Activated CD4-positive, alpha-beta T cell treated with anti-CD3 and anti-CD28 coated beads, Interleukin-2, amount 50 U/mL, for 1 hour (primary cell): ENCODE results near the gene LGALSL.

ENCODE experiments used
- DNase-seq: peaks from one replicate; pipeline ENCODE4 v3.0.0-alpha.2; 2020

Gene LGALSL

DNA sequence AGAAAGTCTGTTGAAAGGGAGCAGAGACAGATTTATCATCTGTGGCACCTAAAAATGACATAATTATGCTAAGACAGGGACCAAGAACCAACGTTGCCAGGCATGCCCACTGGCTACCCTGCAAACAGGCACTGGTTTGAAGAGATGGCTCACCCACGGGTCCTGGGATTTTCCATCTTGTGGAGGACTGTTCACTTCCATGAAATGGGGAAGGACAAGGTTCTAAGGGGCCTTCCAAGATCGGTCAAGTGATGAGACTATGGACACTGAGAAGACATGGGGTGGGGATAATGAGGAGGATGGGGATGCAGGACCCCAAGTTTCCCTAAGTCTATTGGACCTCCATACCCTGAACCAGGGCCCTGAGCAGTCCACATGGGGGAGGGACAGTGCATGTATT lies 18.9 kb downstream of the LGALSL start:
- DNase-seq, result no peak

DNA sequence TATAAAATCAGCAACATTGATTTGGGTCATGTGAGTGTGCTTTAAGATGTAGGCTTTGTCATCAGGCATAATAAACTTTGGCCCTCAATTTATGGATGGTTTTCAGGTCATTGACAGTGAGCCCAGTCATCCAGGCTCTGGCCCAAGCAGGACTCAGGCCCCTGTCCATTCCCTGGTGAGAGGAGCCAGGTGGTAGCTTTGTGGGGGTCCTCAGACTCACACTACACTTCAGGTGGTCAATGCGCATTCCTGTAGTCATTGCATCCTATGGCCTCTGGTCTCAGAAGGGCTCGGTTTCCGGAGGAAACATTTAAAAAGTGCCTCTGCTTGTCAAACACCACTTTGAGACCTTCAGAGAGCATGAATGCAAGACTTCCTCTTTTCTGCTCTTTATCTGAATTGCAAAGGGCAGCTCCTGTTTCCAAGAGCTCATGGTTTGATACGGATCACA lies 20.2 kb downstream of the LGALSL start:
- DNase-seq, result no peak

- DNase-seq, result no peak
Observed at GRCh38 chr2:64474636-64475035, 20.7 kb downstream of the LGALSL start.

DNA sequence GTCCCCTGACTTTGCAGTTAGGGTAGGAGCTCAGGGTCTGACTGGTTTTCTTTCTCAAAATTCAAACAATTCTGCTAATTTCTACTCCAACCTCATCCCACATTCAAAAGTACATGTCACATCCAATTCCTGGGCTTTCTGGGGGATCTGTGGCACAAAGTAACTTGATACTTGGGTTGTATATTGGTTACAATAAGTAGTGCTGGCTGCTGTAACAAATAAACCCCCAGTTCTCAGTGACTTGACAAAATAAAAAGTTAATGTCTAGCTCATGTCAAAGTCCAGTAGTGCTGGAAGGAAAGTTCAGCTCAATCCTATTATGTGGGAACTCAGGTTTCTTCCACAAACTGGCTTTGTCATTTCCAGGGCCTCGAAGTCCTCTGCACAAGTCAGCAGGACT lies 23.1 kb downstream of the LGALSL start:
- no peak for DNase-seq

DNA sequence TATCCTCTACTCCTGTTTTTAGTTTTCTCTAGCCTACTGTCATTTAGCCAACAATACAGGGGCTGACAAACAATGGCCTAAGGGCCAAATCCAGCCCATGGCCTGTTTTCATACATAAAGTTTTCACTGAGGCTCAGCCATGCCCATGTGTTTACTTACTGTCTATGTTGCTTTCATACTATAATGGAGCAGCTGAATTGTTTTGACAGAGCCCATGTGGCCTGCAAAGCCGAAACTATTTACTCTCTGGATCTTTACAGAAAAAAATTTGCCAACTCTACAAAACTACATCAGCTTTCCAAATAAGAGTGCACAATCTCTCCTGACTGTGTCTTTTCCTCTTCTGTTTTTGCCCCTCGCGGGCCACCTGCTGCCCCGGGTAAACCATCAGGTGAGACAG lies 24.0 kb downstream of the LGALSL start:
- no peak for DNase-seq

DNA sequence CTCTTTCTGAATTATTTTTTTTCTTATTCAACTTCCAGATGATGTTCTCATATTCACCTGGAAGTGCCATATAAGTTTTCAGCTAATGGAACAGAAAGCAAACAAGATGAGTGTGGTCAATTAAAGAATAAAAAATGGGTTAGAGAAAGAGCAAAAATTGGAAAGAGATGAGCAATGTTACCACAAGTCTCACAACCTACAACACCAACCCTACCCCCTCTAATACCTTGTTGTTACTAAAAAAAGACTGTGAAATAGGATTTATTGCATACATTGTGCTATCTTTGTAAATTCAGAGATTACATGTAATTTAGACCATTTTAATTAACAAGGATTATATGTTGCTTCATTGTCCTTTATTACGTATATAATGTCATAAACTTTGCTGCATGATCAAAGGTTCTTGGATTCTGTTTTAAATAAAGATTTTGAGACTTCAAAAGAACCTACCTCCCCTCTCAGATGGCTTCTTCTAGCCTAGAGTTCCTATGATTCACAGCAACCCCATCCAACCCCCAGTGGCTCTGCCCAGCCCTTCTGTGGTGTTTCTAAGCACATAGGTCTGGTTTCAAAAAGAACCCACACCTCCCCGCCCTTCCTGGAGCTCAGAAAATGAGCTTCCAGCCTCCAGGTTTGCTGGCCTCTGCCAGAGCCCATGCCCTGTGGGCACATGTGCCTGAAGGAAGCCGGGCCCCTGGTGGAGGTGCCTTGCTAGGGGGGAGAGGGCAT lies 24.7 kb downstream of the LGALSL start:
- no peak for DNase-seq

- no peak for DNase-seq
Observed at GRCh38 chr2:64479259-64480117, 25.5 kb downstream of the LGALSL start.

DNA sequence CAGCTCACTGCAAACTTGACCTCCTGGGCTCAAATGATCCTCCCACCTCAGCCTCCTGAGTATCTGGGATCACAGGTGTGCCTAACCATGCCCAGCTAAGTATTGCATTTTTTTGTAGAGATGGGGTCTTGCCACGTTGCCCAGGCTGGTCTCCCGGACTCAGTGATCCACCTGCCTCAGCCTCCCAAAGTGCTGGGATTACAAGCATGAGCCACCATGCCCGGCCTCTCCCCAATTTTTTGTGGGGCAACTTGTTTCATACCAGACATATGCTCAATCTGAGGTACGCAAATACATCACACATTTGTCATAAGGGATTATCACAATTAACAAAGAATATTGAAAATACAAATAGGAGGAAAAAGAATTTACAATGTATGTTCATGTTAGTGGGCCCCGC lies 27.7 kb downstream of the LGALSL start:
- no peak for DNase-seq

GRCh38 chr2:64482243-64482642 lies 28.3 kb downstream of the LGALSL start:
- no peak for DNase-seq

DNA sequence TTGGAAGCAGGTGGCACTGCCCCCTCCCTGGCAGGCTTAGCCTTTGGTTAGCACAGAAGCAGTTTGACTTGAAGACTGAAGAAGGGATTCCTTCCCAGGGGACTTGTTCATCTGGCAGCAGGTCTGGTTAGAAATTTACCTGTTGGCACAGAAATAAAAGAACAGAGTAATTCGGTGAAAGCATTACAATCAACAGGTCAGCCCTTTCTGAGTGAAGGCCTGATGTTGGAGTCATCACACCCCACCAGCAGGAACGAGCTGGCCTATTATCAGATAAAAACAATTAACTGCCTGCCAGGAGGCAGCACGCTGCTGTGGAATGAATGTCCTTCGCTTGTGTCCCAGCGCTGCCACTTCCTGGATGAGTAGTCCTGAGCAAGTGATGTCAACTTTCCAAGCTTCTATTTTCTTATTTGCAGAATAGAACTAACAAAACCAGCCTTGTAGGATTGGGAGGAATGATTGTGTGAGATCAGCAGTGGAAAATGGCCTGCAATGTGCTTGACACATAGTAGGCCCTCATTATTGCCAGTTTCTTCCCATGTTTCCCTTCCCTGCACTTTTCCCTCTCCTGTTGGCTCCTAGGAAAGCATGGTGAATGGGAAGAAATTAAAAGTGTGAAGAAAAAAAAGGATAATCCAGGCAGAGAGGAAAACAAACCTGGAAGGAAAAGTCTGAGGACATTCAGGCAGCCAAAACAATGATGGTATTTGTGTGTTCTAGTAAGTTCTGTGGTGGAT lies 29.0 kb downstream of the LGALSL start:
- no peak for DNase-seq

GRCh38 chr2:64485331-64485730 lies 31.4 kb downstream of the LGALSL start:
- DNase-seq, result no peak

- no peak for DNase-seq
Observed at GRCh38 chr2:64485961-64486360, 32.0 kb downstream of the LGALSL start.

DNA sequence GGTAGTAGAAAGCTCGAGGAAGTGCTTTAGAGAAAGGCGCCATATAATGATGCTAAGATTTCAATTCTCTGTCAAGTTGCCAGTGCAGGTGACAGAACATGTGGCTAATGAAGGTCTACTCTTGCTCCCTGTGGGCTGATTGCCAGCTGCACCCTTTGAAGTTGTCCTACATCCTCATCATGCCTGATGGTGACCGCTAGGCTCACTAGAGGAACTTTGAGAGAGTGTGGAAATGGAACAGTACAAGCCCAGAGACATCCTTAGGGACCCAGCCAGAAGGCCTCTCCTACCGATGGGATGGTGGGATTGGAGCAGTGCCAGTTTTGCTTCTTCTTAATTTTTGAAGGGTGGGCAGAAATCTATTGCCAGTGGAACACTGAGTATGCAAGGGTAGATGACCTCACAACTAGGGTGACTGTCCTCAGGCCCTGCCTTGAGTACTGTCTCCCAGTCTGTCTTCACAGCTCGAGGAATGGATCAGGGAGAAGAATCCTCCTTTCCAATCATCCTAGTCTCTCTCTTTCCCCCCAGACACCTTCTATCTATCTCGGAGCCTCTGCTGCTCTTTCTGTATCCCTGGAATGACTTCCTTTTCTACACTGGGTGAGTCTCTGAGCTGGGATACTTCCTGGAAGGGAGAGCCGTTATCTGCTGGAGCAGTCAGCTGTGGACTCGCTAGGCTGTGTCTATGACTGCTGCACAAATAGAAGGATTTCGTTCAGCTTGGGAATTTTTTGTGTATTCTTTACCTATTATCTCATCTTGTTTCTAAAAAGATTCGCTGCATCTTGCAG lies 33.5 kb downstream of the LGALSL start:
- no peak for DNase-seq

DNA sequence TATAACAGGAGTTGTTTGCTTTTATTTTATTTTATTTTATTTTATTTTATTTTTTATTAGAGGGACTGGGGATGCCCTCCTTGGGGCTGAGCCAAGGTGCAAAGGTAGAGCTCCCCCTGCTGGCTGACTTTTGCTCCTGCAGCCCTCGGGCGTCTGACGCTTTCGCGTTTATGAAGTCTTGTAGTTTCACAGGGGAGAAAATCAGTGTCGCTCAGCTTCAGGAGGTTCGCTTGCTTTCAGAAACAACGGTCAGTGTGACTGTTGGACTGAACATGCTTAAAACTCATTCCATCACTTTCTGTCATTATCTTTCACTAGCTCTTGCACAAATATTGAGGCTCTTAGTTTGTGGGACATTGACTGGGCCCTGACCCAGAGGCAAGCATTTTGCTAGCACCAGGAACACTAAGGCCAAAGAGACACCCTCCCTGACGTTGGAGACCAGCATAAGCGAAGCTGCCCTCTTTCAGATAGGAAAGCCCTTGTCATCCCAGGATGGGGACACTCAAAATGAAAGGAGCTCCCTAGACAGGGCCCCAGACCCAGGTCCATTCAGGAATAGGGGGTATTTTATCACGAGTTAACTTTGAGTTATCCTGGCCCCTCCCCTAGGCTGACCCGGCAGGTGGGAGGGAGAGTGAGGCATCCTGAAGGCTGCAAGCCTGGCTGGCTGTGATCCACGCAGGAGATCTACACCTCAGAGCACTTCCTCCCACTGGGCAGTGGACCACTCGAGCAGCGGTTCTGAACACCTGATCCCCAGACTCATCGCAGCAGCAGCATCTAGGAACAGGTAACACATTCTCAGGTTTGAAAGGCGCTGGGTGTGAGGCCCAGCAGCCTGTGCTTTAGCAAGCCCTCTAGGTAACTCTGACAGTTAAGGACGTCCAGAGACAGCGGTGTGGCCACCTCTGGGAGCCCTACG lies 34.4 kb downstream of the LGALSL start:
- DNase-seq, result peak; percentile 80

GRCh38 chr2:64489081-64489751 lies 35.3 kb downstream of the LGALSL start:
- DNase-seq, result no peak

- DNase-seq, result no peak
Observed at GRCh38 chr2:64491426-64491825, 37.5 kb downstream of the LGALSL start.

GRCh38 chr2:64492272-64492671 lies 38.3 kb downstream of the LGALSL start:
- no peak for DNase-seq

DNA sequence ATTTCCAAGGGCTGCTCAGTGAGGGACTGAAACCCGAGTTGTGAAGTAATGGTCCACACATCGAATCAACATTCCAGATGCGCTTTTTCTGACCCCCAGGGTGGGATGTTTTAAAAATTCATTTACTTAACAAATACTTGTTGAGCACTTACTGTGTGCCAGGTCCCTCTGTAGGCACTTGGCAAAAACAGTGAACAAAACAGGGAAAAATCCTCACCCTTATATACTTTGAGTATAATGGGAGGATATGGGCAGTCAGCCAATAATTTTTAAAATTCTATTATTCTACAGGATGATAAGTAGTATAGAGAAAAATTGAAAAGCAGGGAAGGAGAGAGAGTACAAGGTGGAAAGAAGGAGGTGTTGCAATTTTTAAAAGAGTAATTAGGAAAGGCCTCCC lies 38.9 kb downstream of the LGALSL start:
- DNase-seq, result no peak

DNA sequence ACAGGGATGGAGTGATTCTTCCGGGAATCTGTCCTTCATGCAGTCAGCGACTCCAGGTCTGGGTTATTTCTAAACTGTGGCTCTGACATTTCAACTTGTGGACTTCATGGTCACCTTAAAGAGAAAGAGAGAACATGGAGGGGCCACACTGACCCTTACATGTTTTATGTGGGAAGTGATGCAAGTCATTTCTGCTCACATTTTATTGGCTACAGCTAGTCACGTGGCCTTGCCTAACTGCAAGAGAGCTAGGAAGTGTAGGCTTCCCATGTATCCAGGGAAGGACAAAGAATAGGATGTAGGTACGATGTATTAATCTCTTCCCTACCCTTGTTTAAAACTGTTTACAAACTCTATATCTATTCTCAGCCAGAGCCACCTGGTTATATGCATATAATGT lies 39.8 kb downstream of the LGALSL start:
- no peak for DNase-seq

GRCh38 chr2:64498438-64498837 lies 44.5 kb downstream of the LGALSL start:
- no peak for DNase-seq

GRCh38 chr2:64500549-64500948 lies 46.6 kb downstream of the LGALSL start:
- DNase-seq, result no peak
